Astrocyte of the spinal cord (primary cell): ENCODE data around the gene PAK5.

Experiments
- DNase-seq: peaks from one replicate; pipeline ENCODE4 v3.0.0; 2011; ENCODE audit warnings: low read depth, low spot score
- H3K4me3 ChIP-seq: 2 replicates; pipeline ENCODE4 v1.5.1; 2011; ENCODE audit warnings: low read depth, mild to moderate bottlenecking, low read length, moderate library complexity
- in situ Hi-C: cut with HindIII; loops from 2 replicates; pipeline ENCODE4 v1.10.0; 2017; ENCODE audit warnings: low sequenced_read_pairs
- TF ChIP-seq, protein P1 (sequence below): IDR thresholded peaks from 2 replicates; pipeline ENCODE4 v1.5.1; 2012; ENCODE audit warnings: low read depth, mild to moderate bottlenecking, low read length, inconsistent platforms

The PAK5 gene

DNA sequence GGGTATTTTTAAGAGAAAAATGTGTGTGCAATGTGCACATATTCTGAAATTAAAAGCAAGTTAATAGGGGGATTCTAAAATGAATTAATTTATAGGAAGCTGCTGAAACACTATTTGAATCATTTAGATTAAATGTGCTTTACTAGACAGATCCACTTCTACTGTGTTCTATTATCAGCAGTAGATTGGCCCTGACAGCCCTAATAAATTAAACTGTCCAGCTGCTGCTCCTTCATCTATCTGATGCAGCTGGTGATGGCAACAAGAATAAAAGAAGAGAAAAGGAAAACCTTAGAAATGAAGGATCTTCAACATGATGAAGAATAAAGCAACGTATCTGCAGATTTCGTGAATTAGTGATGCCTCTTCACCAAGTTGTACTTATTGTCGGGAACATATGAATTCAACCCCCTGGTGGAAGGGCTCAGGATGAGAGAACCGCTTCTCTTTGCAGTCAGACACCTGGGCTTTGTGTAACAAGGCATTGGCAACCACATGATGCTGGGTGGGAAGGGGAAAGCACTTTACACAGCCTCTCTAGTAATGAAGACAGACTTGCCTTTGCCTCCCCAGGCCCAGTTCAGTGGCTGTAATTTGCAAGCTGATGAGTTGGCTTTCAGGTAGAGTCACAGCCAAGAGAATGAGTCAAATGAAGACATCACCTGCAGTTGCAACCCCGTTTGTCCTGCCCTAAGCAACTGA, 230.1 kb downstream of the PAK5 start:
- in situ Hi-C loops = no loop called here
- TF ChIP-seq, protein P1, sequence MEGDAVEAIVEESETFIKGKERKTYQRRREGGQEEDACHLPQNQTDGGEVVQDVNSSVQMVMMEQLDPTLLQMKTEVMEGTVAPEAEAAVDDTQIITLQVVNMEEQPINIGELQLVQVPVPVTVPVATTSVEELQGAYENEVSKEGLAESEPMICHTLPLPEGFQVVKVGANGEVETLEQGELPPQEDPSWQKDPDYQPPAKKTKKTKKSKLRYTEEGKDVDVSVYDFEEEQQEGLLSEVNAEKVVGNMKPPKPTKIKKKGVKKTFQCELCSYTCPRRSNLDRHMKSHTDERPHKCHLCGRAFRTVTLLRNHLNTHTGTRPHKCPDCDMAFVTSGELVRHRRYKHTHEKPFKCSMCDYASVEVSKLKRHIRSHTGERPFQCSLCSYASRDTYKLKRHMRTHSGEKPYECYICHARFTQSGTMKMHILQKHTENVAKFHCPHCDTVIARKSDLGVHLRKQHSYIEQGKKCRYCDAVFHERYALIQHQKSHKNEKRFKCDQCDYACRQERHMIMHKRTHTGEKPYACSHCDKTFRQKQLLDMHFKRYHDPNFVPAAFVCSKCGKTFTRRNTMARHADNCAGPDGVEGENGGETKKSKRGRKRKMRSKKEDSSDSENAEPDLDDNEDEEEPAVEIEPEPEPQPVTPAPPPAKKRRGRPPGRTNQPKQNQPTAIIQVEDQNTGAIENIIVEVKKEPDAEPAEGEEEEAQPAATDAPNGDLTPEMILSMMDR = no peak
- no peak for DNase-seq
- no peak overlapping the region for H3K4me3 ChIP-seq

DNA sequence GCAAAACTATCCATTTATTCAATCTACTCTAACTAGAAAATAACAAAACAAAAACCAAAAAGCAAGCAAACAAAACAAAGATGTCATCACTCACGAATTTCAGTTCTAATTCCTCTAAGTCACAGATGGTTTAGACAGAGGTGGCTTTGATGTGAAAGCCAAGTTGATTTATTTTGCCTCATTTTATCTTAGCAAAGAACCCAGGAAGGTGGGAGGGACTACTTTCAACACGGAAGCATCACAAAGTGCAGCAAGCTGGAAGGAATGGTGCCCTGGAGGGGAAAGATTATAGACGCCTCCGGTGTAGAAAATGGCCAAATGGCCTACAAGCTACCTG, 236.1 kb downstream of the PAK5 start:
- TF ChIP-seq, protein P1 = no peak
- in situ Hi-C loops = no loop called here

DNA sequence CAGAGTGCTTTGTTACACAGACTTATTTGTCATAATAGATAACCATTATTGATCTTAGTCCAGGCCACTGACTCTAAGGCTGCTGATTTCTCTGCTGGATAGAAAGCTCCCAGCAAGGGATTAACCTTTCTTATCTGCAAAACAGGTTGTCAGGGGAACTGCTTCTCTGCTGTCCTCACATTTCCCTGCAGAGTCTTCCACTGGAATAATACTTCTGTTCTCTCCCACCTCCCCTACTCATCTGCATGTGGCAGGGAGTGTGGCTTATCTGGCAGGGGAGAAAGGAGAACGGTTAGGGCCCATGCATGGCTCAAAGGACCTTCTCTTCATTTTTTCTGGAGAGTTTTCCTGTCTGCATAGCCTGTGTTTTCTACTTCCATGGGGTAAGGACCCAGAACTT, 238.3 kb downstream of the PAK5 start:
- no peak overlapping the region for H3K4me3 ChIP-seq
- no peak for DNase-seq
- in situ Hi-C loops = no loop called here
- TF ChIP-seq, protein P1 = no peak

More for the DNA sequence above, 236.1 kb downstream of the PAK5 start:
- no peak overlapping the region for H3K4me3 ChIP-seq
- DNase-seq = no peak

GRCh38 chr20:9597547-9597946, 241.3 kb downstream of the PAK5 start:
- in situ Hi-C loops = no loop called here
- TF ChIP-seq, protein P1 = no peak
- no peak for DNase-seq
- no peak overlapping the region for H3K4me3 ChIP-seq

DNA sequence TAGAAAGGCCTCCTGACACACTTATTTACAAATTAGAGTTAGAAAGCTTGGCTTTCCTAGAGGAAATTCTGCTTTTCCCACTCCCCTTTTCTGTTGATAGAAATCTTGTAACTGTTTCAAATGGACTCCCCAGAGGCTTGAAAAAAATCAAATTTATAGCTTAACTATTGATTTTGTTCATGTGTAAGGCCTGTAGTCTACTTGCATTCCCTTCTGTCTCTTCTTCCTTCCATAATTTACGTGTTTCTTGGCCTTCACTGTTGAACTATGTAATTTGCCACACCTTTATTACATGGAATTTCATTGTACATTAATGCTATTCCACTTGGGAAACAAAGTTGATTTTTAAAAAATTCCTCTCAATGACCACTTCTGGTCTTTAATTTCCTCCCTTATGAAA, 243.1 kb downstream of the PAK5 start:
- TF ChIP-seq, protein P1 = no peak
- in situ Hi-C loops = no loop called here
- no peak for DNase-seq
- H3K4me3 ChIP-seq = no peak overlapping the region

- TF ChIP-seq, protein P1 = no peak
- H3K4me3 ChIP-seq = no peak overlapping the region
- in situ Hi-C loops = no loop called here
- DNase-seq = no peak
Measured at GRCh38 chr20:9594284-9594875, 244.5 kb downstream of the PAK5 start.
